HFFc6 (cell line): Measurements from ENCODE around the gene PPCS. TPM values are rescaled to one million over a fixed set of nuclear protein-coding genes. Genes with fewer than 3 reads are reported as not detected.
A peak's percentile ranks its signal among the peaks of the same experiment; 100 is the strongest.

Experiments
- DNase-seq: peaks from one replicate; pipeline ENCODE4 v3.0.0-alpha.2; 2018
- H3K27ac Mint-ChIP-seq: 2 replicates; pipeline ENCODE4 v1.8.0; 2020; ENCODE audit warnings: mild to moderate bottlenecking, mixed read lengths
- H3K27me3 Mint-ChIP-seq: 2 replicates; pipeline ENCODE4 v1.8.0; 2021; ENCODE audit warnings: mild to moderate bottlenecking, moderate library complexity, mixed read lengths; ENCODE audit not compliant: insufficient read depth
- H3K36me3 Mint-ChIP-seq: 2 replicates; pipeline ENCODE4 v1.8.0; 2021; ENCODE audit warnings: low read depth, mixed read lengths
- H3K4me1 Mint-ChIP-seq: 2 replicates; pipeline ENCODE4 v1.8.0; 2020; ENCODE audit warnings: low read depth, mixed read lengths
- H3K4me3 Mint-ChIP-seq: 2 replicates; pipeline ENCODE4 v1.8.0; 2020; ENCODE audit warnings: mild to moderate bottlenecking, moderate library complexity, mixed read lengths
- H3K9me3 Mint-ChIP-seq: 2 replicates; pipeline ENCODE4 v1.8.0; 2020; ENCODE audit warnings: mild to moderate bottlenecking, mixed read lengths
- CTCF ChIP-seq: fragments of 200-600 bp; sonication (generic); IDR thresholded peaks from 2 replicates; pipeline ENCODE4 v1.5.0; 2021; ENCODE audit warnings: antibody characterized with exemption, mild to moderate bottlenecking
- total RNA-seq, 6 experiments: library from RNA; stranded (reverse); fragmentation: NEBNext Ultra II Directional; extraction: Animal tissue kit (Norgen Biotek cat#: 25700); gene quantifications; 2 replicates in 1 of 6; 3 replicates in 5 of 6; pipeline ENCODE4 v1.2.3, GENCODE V29; 2021

The PPCS gene
- total RNA-seq, 6 experiments from 2014 or later: 27.6 to 34.8 (median 29.2) TPM

GRCh38 chr1:42420121-42420520 is 36.2 kb upstream of the PPCS start:
- H3K4me3 Mint-ChIP-seq: no peak overlapping the region
- H3K9me3 Mint-ChIP-seq: no peaks in the 10 kb centered on the region
- H3K27me3 Mint-ChIP-seq: peaks cover 47% of the 10 kb centered on the region
- H3K27ac Mint-ChIP-seq: no peak overlapping the region
- H3K4me1 Mint-ChIP-seq: peaks cover 22% of the 10 kb centered on the region
- no peak for TF ChIP-seq CTCF
- H3K36me3 Mint-ChIP-seq: no peaks in the 10 kb centered on the region
- no peak for DNase-seq

GRCh38 chr1:42420911-42421585 is 35.3 kb upstream of the PPCS start:
- Mint-ChIP-seq H3K4me3 (peak overlapping the region; percentile 31; the same call in 1 of the 2 replicates), H3K27ac (peak overlapping the region; percentile 15; the same call in 1 of the 2 replicates), H3K27me3 (peaks cover 46% of the 10 kb centered on the region), H3K4me1 (peaks cover 22% of the 10 kb centered on the region), H3K36me3 (no peaks in the 10 kb centered on the region), H3K9me3 (no peaks in the 10 kb centered on the region)
- no peak for TF ChIP-seq CTCF
- peak; percentile 69 for DNase-seq

DNA sequence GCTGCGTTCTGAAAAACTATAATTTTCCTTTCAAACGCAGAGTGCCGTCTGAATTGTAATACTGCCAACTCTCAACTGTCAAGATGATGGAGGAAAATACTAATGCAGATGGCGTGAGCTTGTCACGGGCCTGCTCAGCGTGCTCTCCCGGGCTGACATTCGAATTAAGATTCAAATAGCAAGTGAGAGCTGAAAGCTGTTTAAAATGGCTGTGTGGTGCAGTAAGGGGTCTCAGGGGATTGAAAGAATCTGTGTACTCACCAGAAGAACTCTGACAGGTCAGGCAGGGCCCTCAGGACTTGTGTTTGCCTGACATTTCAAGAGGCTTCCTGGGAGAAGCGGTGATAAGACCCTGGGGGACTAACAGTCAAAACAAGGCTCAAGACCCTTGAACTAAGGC is 33.6 kb upstream of the PPCS start:
- no peak overlapping the region for H3K4me3 Mint-ChIP-seq
- no peaks in the 10 kb centered on the region for H3K9me3 Mint-ChIP-seq
- no peak for TF ChIP-seq CTCF
- H3K4me1 Mint-ChIP-seq: peaks cover 33% of the 10 kb centered on the region
- no peaks in the 10 kb centered on the region for H3K36me3 Mint-ChIP-seq
- H3K27me3 Mint-ChIP-seq: peaks cover 45% of the 10 kb centered on the region
- H3K27ac Mint-ChIP-seq: no peak overlapping the region
- DNase-seq: no peak

GRCh38 chr1:42423681-42424080 is 32.7 kb upstream of the PPCS start:
- DNase-seq: no peak
- Mint-ChIP-seq H3K27me3 (peaks cover 40% of the 10 kb centered on the region), H3K4me3 (no peak overlapping the region), H3K27ac (no peak overlapping the region), H3K36me3 (no peaks in the 10 kb centered on the region), H3K9me3 (no peaks in the 10 kb centered on the region), H3K4me1 (peaks cover 33% of the 10 kb centered on the region)
- no peak for TF ChIP-seq CTCF

DNA sequence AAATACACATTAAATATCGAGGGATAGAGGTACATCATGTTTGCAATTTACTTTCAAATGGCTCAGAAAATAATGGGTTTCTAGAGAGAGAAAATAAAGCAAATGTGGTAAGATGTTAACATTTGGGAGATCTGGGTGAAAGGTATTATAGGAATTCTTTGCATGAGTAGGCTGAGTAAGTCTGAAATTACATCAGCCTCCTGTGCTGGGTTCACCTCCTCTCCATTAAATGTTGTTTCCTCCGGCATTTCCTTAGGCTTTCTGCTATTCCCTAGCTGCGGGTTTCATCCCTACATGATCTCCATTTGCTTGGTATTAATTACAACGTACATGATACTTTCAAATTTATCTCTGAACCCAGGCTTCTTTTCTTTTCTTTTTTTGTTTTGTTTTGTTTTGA is 32.1 kb upstream of the PPCS start:
- Mint-ChIP-seq H3K4me1 (peaks cover 36% of the 10 kb centered on the region), H3K4me3 (no peak overlapping the region), H3K36me3 (no peaks in the 10 kb centered on the region), H3K27ac (no peak overlapping the region), H3K9me3 (no peaks in the 10 kb centered on the region), H3K27me3 (peaks cover 37% of the 10 kb centered on the region)
- no peak for TF ChIP-seq CTCF
- no peak for DNase-seq
